CD4-positive, alpha-beta memory T cell (primary cell): ENCODE data around the gene SNX21. TPM values are rescaled to one million over a fixed set of nuclear protein-coding genes. Genes with fewer than 3 reads are reported as not detected.

Experiments used
- CTCF ChIA-PET: fragments of 350-600 bp; sonication (Branson Sonifier 250); formaldehyde crosslinking; loops from one replicate; lab custom pipeline; 2021; ENCODE audit warnings: inconsistent platforms; ENCODE audit not compliant: partially characterized antibody; lab: Charles Lee
- POLR2A ChIA-PET: fragments of 350-600 bp; sonication (Branson Sonifier 250); formaldehyde crosslinking; loops from one replicate; lab custom pipeline; 2021; ENCODE audit not compliant: partially characterized antibody; lab: Charles Lee
- DNase-seq, 5 donors: peaks; one replicate each; pipeline versions ENCODE4 v3.0.0 to v3.0.0-alpha.2; 2020 to 2022; ENCODE audit warnings: mixed read lengths in 1 of 5
- H3K27ac ChIP-seq: one replicate; pipeline ENCODE4 v1.7.0; 2013; ENCODE audit warnings: low read depth, low read length
- H3K27me3 ChIP-seq: 2 replicates; pipeline ENCODE4 v1.7.0; 2013; ENCODE audit warnings: mild to moderate bottlenecking, low read length, moderate library complexity; ENCODE audit not compliant: insufficient read depth
- H3K36me3 ChIP-seq: 2 replicates; pipeline ENCODE4 v1.7.0; 2013; ENCODE audit warnings: mild to moderate bottlenecking, low read length, moderate library complexity; ENCODE audit not compliant: insufficient read depth
- H3K4me1 ChIP-seq: 2 replicates; pipeline ENCODE4 v1.7.0; 2013; ENCODE audit warnings: mild to moderate bottlenecking, low read length, moderate library complexity; ENCODE audit not compliant: insufficient read depth
- H3K4me3 ChIP-seq, 2 donors: one replicate each; pipeline ENCODE4 v1.7.0; 2013; ENCODE audit warnings: low read length in 2 of 2, mild to moderate bottlenecking in 1 of 2
- H3K9me3 ChIP-seq, 2 donors: one replicate each; pipeline ENCODE4 v1.7.0; 2013; ENCODE audit warnings: low read length in 2 of 2, control low read depth in 1 of 2; ENCODE audit not compliant: control insufficient read depth in 1 of 2
- H3K27ac Mint-ChIP-seq, 7 donors: one replicate each; pipeline ENCODE4 v1.8.0; 2020 to 2021; ENCODE audit warnings: mixed read lengths in 7 of 7, mild to moderate bottlenecking in 6 of 7, inconsistent platforms in 3 of 7, moderate library complexity in 3 of 7
- H3K27me3 Mint-ChIP-seq, 2 donors: one replicate each; pipeline ENCODE4 v1.8.0; 2020 to 2021; ENCODE audit warnings: mixed read lengths in 2 of 2
- H3K36me3 Mint-ChIP-seq, 2 donors: one replicate each; pipeline ENCODE4 v1.8.0; 2020 to 2021; ENCODE audit warnings: mixed read lengths in 2 of 2, inconsistent platforms in 1 of 2, mild to moderate bottlenecking in 1 of 2
- H3K4me1 Mint-ChIP-seq, 4 donors: one replicate each; pipeline ENCODE4 v1.8.0; 2020 to 2021; ENCODE audit warnings: mixed read lengths in 4 of 4, mild to moderate bottlenecking in 1 of 4
- H3K4me3 Mint-ChIP-seq, 8 donors: one replicate each; pipeline ENCODE4 v1.8.0; 2020 to 2021; ENCODE audit warnings: mixed read lengths in 8 of 8, mild to moderate bottlenecking in 7 of 8, moderate library complexity in 6 of 8, inconsistent platforms in 3 of 8
- H3K9me3 Mint-ChIP-seq, 8 donors: one replicate each; pipeline ENCODE4 v1.8.0; 2020 to 2021; ENCODE audit warnings: mixed read lengths in 8 of 8, mild to moderate bottlenecking in 5 of 8, inconsistent platforms in 3 of 8, moderate library complexity in 1 of 8
- intact Hi-C: fragments of 100-400 bp; cut with micrococcal nuclease; formaldehyde crosslinking; loops from one replicate; pipeline ENCODE4 v1.15.1; 2023
- polyA plus RNA-seq, 2 donors: library from polyadenylated mRNA; unstranded; fragments of 300-500 nt; fragmentation: Illumina TruSeq; gene quantifications; one replicate each; pipeline ENCODE4 v1.2.3, GENCODE V29; 2021
- total RNA-seq, 2 experiments: library from RNA; stranded (reverse); gene quantifications; one replicate each; pipeline ENCODE4 v1.2.3, GENCODE V29; 2021

SNX21 gene
- total and polyA plus RNA-seq, 4 experiments from 2014 or later: 0.20 to 3.5 (median 2.2) TPM

- H3K27me3 ChIP-seq: no peaks in the 10 kb centered on the region
- H3K36me3 Mint-ChIP-seq: peaks cover 36 to 52% of the 10 kb centered on the region in 2 donors
- peaks cover 7 to 33% (median 9%) of the 10 kb centered on the region in 4 donors for H3K4me1 Mint-ChIP-seq
- no peak overlapping the region for H3K27ac ChIP-seq
- ChIA-PET POLR2A (interaction anchor here (1.3 kb wide), 1 partner anchor 31 kb away, joined by 6 read pairs; the partner anchor contains the start of gene ZSWIM1), CTCF (no interaction called here)
- no peak overlapping the region for H3K4me3 ChIP-seq
- H3K4me3 Mint-ChIP-seq: peak overlapping the region in 1 of 8 donors; percentile 6
- H3K27ac Mint-ChIP-seq: peak overlapping the region in 2 of 7 donors; percentile 18 to 66
- peaks cover 47% of the 10 kb centered on the region for H3K36me3 ChIP-seq
- intact Hi-C loops: loop anchor here (10.0 kb wide), 1 partner anchor 55 kb away; the partner anchor contains the start of genes DNTTIP1 and WFDC3
- no peaks in the 10 kb centered on the region for H3K27me3 Mint-ChIP-seq
- peaks cover 11% of the 10 kb centered on the region for H3K4me1 ChIP-seq
- H3K9me3 ChIP-seq: no peaks in the 10 kb centered on the region
- H3K9me3 Mint-ChIP-seq: no peaks in the 10 kb centered on the region
- DNase-seq: no peak
Observed at GRCh38 chr20:45850238-45850637, 16.6 kb downstream of the SNX21 start.

- CTCF ChIA-PET: no interaction called here
- Mint-ChIP-seq H3K27me3 (no peaks in the 10 kb centered on the region), H3K4me3 (no peak overlapping the region)
Observed at GRCh38 chr20:45850926-45851325, 17.3 kb downstream of the SNX21 start.

GRCh38 chr20:45851501-45851900 is 17.9 kb downstream of the SNX21 start:
- Mint-ChIP-seq H3K36me3 (peaks cover 33 to 41% of the 10 kb centered on the region in 2 donors), H3K27ac (no peak overlapping the region), H3K27me3 (no peaks in the 10 kb centered on the region), H3K4me1 (peaks cover 9 to 44% (median 17%) of the 10 kb centered on the region in 4 donors), H3K4me3 (no peak overlapping the region), H3K9me3 (no peaks in the 10 kb centered on the region)
- H3K4me3 ChIP-seq: no peak overlapping the region
- ChIA-PET POLR2A (interaction anchor here (0.6 to 1.4 kb wide), 3 partner anchors 13 to 83 kb away, joined by 3 to 5 read pairs (median 4); partner anchors contain the start of gene PCIF1), CTCF (no interaction called here)
- intact Hi-C loops: loop anchor here (10.0 kb wide), 1 partner anchor 57 kb away; the partner anchor contains the start of genes DNTTIP1 and WFDC3
- no peaks in the 10 kb centered on the region for H3K27me3 ChIP-seq
- peaks cover 39% of the 10 kb centered on the region for H3K36me3 ChIP-seq
- H3K9me3 ChIP-seq: no peaks in the 10 kb centered on the region
- no peak overlapping the region for H3K27ac ChIP-seq
- peaks cover 22% of the 10 kb centered on the region for H3K4me1 ChIP-seq
- DNase-seq: no peak

More at GRCh38 chr20:45850926-45851325, 17.3 kb downstream of the SNX21 start:
- peaks cover 8 to 38% (median 13%) of the 10 kb centered on the region in 4 donors for H3K4me1 Mint-ChIP-seq
- DNase-seq: no peak
- Histone ChIP-seq H3K36me3 (peaks cover 42% of the 10 kb centered on the region), H3K27me3 (no peaks in the 10 kb centered on the region), H3K4me3 (no peak overlapping the region), H3K4me1 (peaks cover 16% of the 10 kb centered on the region), H3K27ac (no peak overlapping the region), H3K9me3 (no peaks in the 10 kb centered on the region)
- H3K36me3 Mint-ChIP-seq: peaks cover 36 to 47% of the 10 kb centered on the region in 2 donors
- no peak overlapping the region for H3K27ac Mint-ChIP-seq
- POLR2A ChIA-PET: interaction anchor here (0.8 to 1.4 kb wide), 2 partner anchors 17 to 84 kb away, joined by 4 to 5 read pairs; partner anchors contain the start of gene PCIF1
- intact Hi-C loops: loop anchor here (10.0 kb wide), 1 partner anchor 56 kb away; the partner anchor contains the start of genes DNTTIP1 and WFDC3
- H3K9me3 Mint-ChIP-seq: no peaks in the 10 kb centered on the region

- peaks cover 35% of the 10 kb centered on the region for H3K36me3 ChIP-seq
- intact Hi-C loops: loop anchor here (10.0 kb wide), 1 partner anchor 58 kb away; the partner anchor contains the start of genes DNTTIP1 and WFDC3
- H3K36me3 Mint-ChIP-seq: peaks cover 33 to 37% of the 10 kb centered on the region in 2 donors
- H3K4me3 ChIP-seq: no peak overlapping the region
- no peak overlapping the region for H3K4me3 Mint-ChIP-seq
- no peaks in the 10 kb centered on the region for H3K9me3 ChIP-seq
- no peaks in the 10 kb centered on the region for H3K9me3 Mint-ChIP-seq
- no peaks in the 10 kb centered on the region for H3K27me3 Mint-ChIP-seq
- no peak overlapping the region for H3K27ac Mint-ChIP-seq
- H3K27ac ChIP-seq: no peak overlapping the region
- H3K27me3 ChIP-seq: no peaks in the 10 kb centered on the region
- peaks cover 24% of the 10 kb centered on the region for H3K4me1 ChIP-seq
- ChIA-PET POLR2A (interaction anchor here (0.6 kb wide), 1 partner anchor 14 kb away, joined by 3 read pairs; no protein-coding TSS in a partner anchor), CTCF (interaction anchor here (0.9 to 1.0 kb wide), 2 partner anchors 28 to 39 kb away, joined by 3 read pairs; no protein-coding TSS in a partner anchor)
- H3K4me1 Mint-ChIP-seq: peaks cover 10 to 52% (median 23%) of the 10 kb centered on the region in 4 donors
- no peak for DNase-seq
Observed at GRCh38 chr20:45852326-45852725, 18.7 kb downstream of the SNX21 start.

GRCh38 chr20:45853484-45853883 is 19.9 kb downstream of the SNX21 start:
- Mint-ChIP-seq H3K9me3 (no peaks in the 10 kb centered on the region), H3K27ac (no peak overlapping the region), H3K36me3 (peaks cover 28 to 33% of the 10 kb centered on the region in 2 donors), H3K27me3 (no peaks in the 10 kb centered on the region), H3K4me3 (no peak overlapping the region), H3K4me1 (peaks cover 19 to 62% (median 31%) of the 10 kb centered on the region in 4 donors)
- CTCF ChIA-PET: no interaction called here
- Histone ChIP-seq H3K27me3 (no peaks in the 10 kb centered on the region), H3K36me3 (peaks cover 30% of the 10 kb centered on the region), H3K27ac (no peak overlapping the region), H3K4me1 (peaks cover 30% of the 10 kb centered on the region), H3K9me3 (no peaks in the 10 kb centered on the region), H3K4me3 (no peak overlapping the region)
- no peak for DNase-seq
- POLR2A ChIA-PET: no interaction called here
- intact Hi-C loops: loop anchor here (10.0 kb wide), 1 partner anchor 59 kb away; the partner anchor contains the start of genes DNTTIP1 and WFDC3

GRCh38 chr20:45857114-45857881 is 23.7 kb downstream of the SNX21 start, which contains the start of the genes ACOT8 and ZSWIM3:
ACOT8 (minus strand) TSS chr20:45857392; CDS start chr20:45857315, 77 bp downstream.
ZSWIM3 (plus strand) TSS chr20:45857614; CDS start chr20:45857826, 212 bp downstream.
- no peaks in the 10 kb centered on the region for H3K9me3 ChIP-seq
- POLR2A ChIA-PET: interaction anchor here (0.6 to 4.8 kb wide), 22 partner anchors 15 to 838 kb away, joined by 3 to 68 read pairs (median 4); partner anchors contain the start of genes CTSA, NEURL2, PCIF1 and UBE2C
- H3K27me3 ChIP-seq: no peaks in the 10 kb centered on the region
- DNase-seq: peak; percentile 97 to 99 (median 99)
- peak within 1 kb of the TSS; percentile 73 to 78 for H3K4me3 ChIP-seq
- Mint-ChIP-seq H3K36me3 (peaks cover 12 to 13% of the 10 kb centered on the region in 2 donors), H3K27ac (peak within 1 kb of the TSS; percentile 84 to 99 (median 98)), H3K4me3 (peak within 1 kb of the TSS; percentile 86 to 98 (median 95)), H3K9me3 (no peaks in the 10 kb centered on the region), H3K27me3 (no peaks in the 10 kb centered on the region), H3K4me1 (peaks cover 25 to 66% (median 39%) of the 10 kb centered on the region in 4 donors)
- H3K36me3 ChIP-seq: peaks cover 19% of the 10 kb centered on the region
- intact Hi-C loops: loop anchor here (1.0 to 10.0 kb wide), 7 partner anchors 24 to 115 kb away; partner anchors contain the start of genes CTSA, DNTTIP1, NEURL2 and UBE2C
- CTCF ChIA-PET: interaction anchor here (0.8 to 1.6 kb wide), 6 partner anchors 23 to 112 kb away, joined by 3 to 6 read pairs (median 4); partner anchors contain the start of gene ZSWIM1
- H3K4me1 ChIP-seq: peaks cover 35% of the 10 kb centered on the region
- H3K27ac ChIP-seq: peak within 1 kb of the TSS; percentile 76
